Activated naive CD4-positive, alpha-beta T cell treated with Interleukin-2 at 50 U/mL for 16 hours (primary cell): Measurements from ENCODE around the gene LYRM4.

Experiments used
- DNase-seq: peaks from one replicate; pipeline ENCODE4 v3.0.0-alpha.2; 2020

LYRM4 gene

GRCh38 chr6:5241252-5241651, 19.5 kb downstream of the LYRM4 start:
- DNase-seq: no peak

GRCh38 chr6:5238336-5238735, 22.4 kb downstream of the LYRM4 start:
- DNase-seq: no peak

GRCh38 chr6:5237805-5238204, 22.9 kb downstream of the LYRM4 start:
- no peak for DNase-seq

- DNase-seq: no peak
Observed at GRCh38 chr6:5235830-5236229, 24.9 kb downstream of the LYRM4 start.

GRCh38 chr6:5234874-5235273, 25.9 kb downstream of the LYRM4 start:
- no peak for DNase-seq

GRCh38 chr6:5231289-5231688, 29.5 kb downstream of the LYRM4 start:
- DNase-seq: no peak

GRCh38 chr6:5230081-5230480, 30.7 kb downstream of the LYRM4 start:
- no peak for DNase-seq

GRCh38 chr6:5229356-5229755, 31.4 kb downstream of the LYRM4 start:
- DNase-seq: no peak

GRCh38 chr6:5223309-5223708, 37.4 kb downstream of the LYRM4 start:
- no peak for DNase-seq

- DNase-seq: no peak
Observed at GRCh38 chr6:5220443-5220842, 40.3 kb downstream of the LYRM4 start.

GRCh38 chr6:5219011-5219691, 41.6 kb downstream of the LYRM4 start:
- DNase-seq: no peak

GRCh38 chr6:5217356-5217755, 43.4 kb downstream of the LYRM4 start:
- DNase-seq: no peak

GRCh38 chr6:5215799-5216198, 45.0 kb downstream of the LYRM4 start:
- DNase-seq: no peak

GRCh38 chr6:5215159-5215558, 45.6 kb downstream of the LYRM4 start:
- no peak for DNase-seq

GRCh38 chr6:5214570-5215052, 46.1 kb downstream of the LYRM4 start:
- peak; percentile 12 for DNase-seq

GRCh38 chr6:5213836-5214235, 46.9 kb downstream of the LYRM4 start:
- DNase-seq: no peak

- DNase-seq: no peak
Observed at GRCh38 chr6:5211492-5211891, 49.3 kb downstream of the LYRM4 start.

GRCh38 chr6:5208471-5208971, 52.2 kb downstream of the LYRM4 start:
- DNase-seq: no peak

- no peak for DNase-seq
Observed at GRCh38 chr6:5208057-5208456, 52.7 kb downstream of the LYRM4 start.

GRCh38 chr6:5206920-5207561, 53.7 kb downstream of the LYRM4 start:
- DNase-seq: no peak

- no peak for DNase-seq
Observed at GRCh38 chr6:5205877-5206850, 54.6 kb downstream of the LYRM4 start.

GRCh38 chr6:5205035-5205507, 55.7 kb downstream of the LYRM4 start:
- DNase-seq: no peak

- no peak for DNase-seq
Observed at GRCh38 chr6:5204376-5204775, 56.4 kb downstream of the LYRM4 start.
